ENCODE results near the gene CDK5RAP2. TPM values are rescaled to one million over a fixed set of nuclear protein-coding genes. Genes with fewer than 3 reads are reported as not detected.
"Not testable (repeated sequence)": the region's sequence is repeated elsewhere in the genome, so short reads cannot be mapped to it uniquely, and the experiment has no call there.

CDK5RAP2 gene
- total and polyA plus RNA-seq, 10 of the 15 experiments (the other 5 are each of a cell fraction or from before 2014, with no cell fraction given) = 16.2 to 53.5 (median 34.5) TPM

DNA sequence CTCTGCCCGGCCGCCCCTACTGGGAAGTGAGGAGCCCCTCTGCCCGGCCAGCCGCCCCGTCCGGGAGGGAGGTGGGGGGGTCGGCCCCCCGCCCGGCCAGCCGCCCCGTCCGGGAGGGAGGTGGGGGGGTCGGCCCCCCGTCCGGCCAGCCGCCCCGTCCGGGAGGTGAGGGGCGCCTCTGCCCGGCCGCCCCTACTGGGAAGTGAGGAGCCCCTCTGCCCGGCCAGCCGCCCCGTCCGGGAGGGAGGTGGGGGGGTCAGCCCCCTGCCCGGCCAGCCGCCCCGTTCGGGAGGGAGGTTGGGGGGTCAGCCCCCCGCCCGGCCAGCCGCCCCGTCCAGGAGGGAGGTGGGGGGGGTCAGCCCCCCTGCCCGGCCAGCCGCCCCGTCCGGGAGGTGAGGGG lies 83.5 kb downstream of the CDK5RAP2 start:
- RAD21 ChIA-PET (ENCODE audit: unreplicated experiment); H4K20me1 ChIP-seq (ENCODE audit: control insufficient read depth, insufficient read depth); H3K4me3 ChIP-seq; in situ Hi-C loops (cut with MboI); CTCF ChIA-PET; H3K9ac ChIP-seq (ENCODE audit: control insufficient read depth, insufficient read depth, low read length); H3K4me2 ChIP-seq (ENCODE audit: control insufficient read depth, insufficient read depth); H3K36me3 ChIP-seq (ENCODE audit: control insufficient read depth in 2 of 2, insufficient read depth in 2 of 2, low read length in 1 of 2); intact Hi-C loops (cut with micrococcal nuclease; ENCODE audit: unreplicated experiment); DNase-seq (ENCODE audit: low read depth, low spot score); H3K27ac ChIP-seq (ENCODE audit: control insufficient read depth, insufficient read depth); H2AFZ ChIP-seq (ENCODE audit: control insufficient read depth, low read depth, low read length); H3K79me2 ChIP-seq (ENCODE audit: control insufficient read depth, insufficient read depth, low read length); POLR2A ChIA-PET; BruUV-seq (replicated peaks); SMC1A ChIA-PET (ENCODE audit: uncharacterized antibody, unreplicated experiment); FAIRE-seq; H3K9me3 ChIP-seq (replicated peaks; ENCODE audit: control insufficient read depth, insufficient read depth, low read length); ATAC-seq; H3K4me1 ChIP-seq (ENCODE audit: control insufficient read depth, insufficient read depth, low read length); H3K27me3 ChIP-seq (replicated peaks in 1 of 2; ENCODE audit: control insufficient read depth in 2 of 2, insufficient read depth in 2 of 2, low read length in 1 of 2): not testable (repeated sequence)
- no CpG with 5 or more reads among the region's 37 CpGs for WGBS (ENCODE audit: insufficient coverage, insufficient replicate concordance, low lambda C conversion rate, missing lambda C conversion rate)

GRCh38 chr9:120490888-120491595 lies 88.9 kb downstream of the CDK5RAP2 start:
- peak; percentile 80 for FAIRE-seq
- POLR2A ChIA-PET = no interaction called here
- TF ChIP-seq MTA2 (IDR thresholded peaks at IDR 0.05; ENCODE audit: low read depth) (no peak), STAT1 (conservative IDR thresholded peaks at IDR 0.05) (no peak), RFX5 (IDR thresholded peaks at IDR 0.05; ENCODE audit: low read depth, low read length) (no peak), PAX8 (IDR thresholded peaks at IDR 0.05) (no peak), YBX1 (IDR thresholded peaks at IDR 0.05) (no peak), ATF7 (IDR thresholded peaks at IDR 0.05; ENCODE audit: low read depth) (no peak), CBX5 (IDR thresholded peaks at IDR 0.05; ENCODE audit: low read depth) (no peak), CTCF (IDR thresholded peaks at IDR 0.05 in 2 of 3, conservative IDR thresholded peaks at IDR 0.05 in 1 of 3; ENCODE audit: control insufficient read depth in 2 of 3, extremely low read depth in 1 of 3, insufficient read depth in 1 of 3, low read depth in 3 of 3, low read length in 3 of 3) (peak in 2 of 3 experiments; percentile 5 to 15; a peak in 1 of 6 replicates), PML (IDR thresholded peaks at IDR 0.05; ENCODE audit: low read length) (no peak), MAX (IDR thresholded peaks at IDR 0.05; ENCODE audit: low read depth, low read length) (no peak), SMAD5 (IDR thresholded peaks at IDR 0.05; ENCODE audit: low read depth) (no peak), MTA3 (IDR thresholded peaks at IDR 0.05; ENCODE audit: borderline replicate concordance, low read length) (no peak), ZNF274 (IDR thresholded peaks at IDR 0.05; ENCODE audit: insufficient read depth, insufficient read length) (no peak)

More at GRCh38 chr9:120490888-120491595, 88.9 kb downstream of the CDK5RAP2 start:
- intact Hi-C loops (cut with micrococcal nuclease; ENCODE audit: unreplicated experiment) = no loop called here
- ChIA-PET RAD21 (ENCODE audit: unreplicated experiment) (no interaction called here), SMC1A (ENCODE audit: uncharacterized antibody, unreplicated experiment) (no interaction called here), CTCF (no interaction called here)
- no peak overlapping the region for H2AFZ ChIP-seq (ENCODE audit: control insufficient read depth, low read depth, low read length)
- H3K4me2 ChIP-seq (ENCODE audit: control insufficient read depth, insufficient read depth) = no peak overlapping the region
- no TSS peak for BruUV-seq (replicated peaks)
- no peaks in the 10 kb centered on the region for H3K4me1 ChIP-seq (ENCODE audit: control insufficient read depth, insufficient read depth, low read length)
- H3K4me3 ChIP-seq = no peak overlapping the region
- WGBS (ENCODE audit: insufficient coverage, insufficient replicate concordance, low lambda C conversion rate, missing lambda C conversion rate) = 43% methylated on average over 5 of the region's 5 CpGs
- in situ Hi-C loops (cut with MboI) = no loop called here
- H3K79me2 ChIP-seq (ENCODE audit: control insufficient read depth, insufficient read depth, low read length) = no peaks in the 10 kb centered on the region
- H3K27me3 ChIP-seq (replicated peaks in 1 of 2; ENCODE audit: control insufficient read depth in 2 of 2, insufficient read depth in 2 of 2, low read length in 1 of 2) = no peaks in the 10 kb centered on the region
- DNase-seq (ENCODE audit: low read depth, low spot score) (peak; percentile 15), ATAC-seq (peak; percentile 78)
- no peak overlapping the region for H3K9ac ChIP-seq (ENCODE audit: control insufficient read depth, insufficient read depth, low read length)
- peaks cover 1 to 17% of the 10 kb centered on the region in 2 experiments; a peak in 3 of 4 replicates for H3K36me3 ChIP-seq (ENCODE audit: control insufficient read depth in 2 of 2, insufficient read depth in 2 of 2, low read length in 1 of 2)
- H3K27ac ChIP-seq (ENCODE audit: control insufficient read depth, insufficient read depth) = peak overlapping the region; percentile 1; the same call in 1 of the 2 replicates
- no peaks in the 10 kb centered on the region for H3K9me3 ChIP-seq (replicated peaks; ENCODE audit: control insufficient read depth, insufficient read depth, low read length)
- no peaks in the 10 kb centered on the region for H4K20me1 ChIP-seq (ENCODE audit: control insufficient read depth, insufficient read depth)
